Mesenchymal stem cell (in vitro differentiated cells and primary cell): ENCODE measurements around the gene DGKZ.
A peak's percentile ranks its signal among the peaks of the same experiment; 100 is the strongest.

Source experiments
- DNase-seq: peaks from one replicate; pipeline ENCODE4 v3.0.0-alpha.2; 2013
- H2AFZ ChIP-seq: one replicate; pipeline ENCODE4 v1.6.1; 2013; ENCODE audit warnings: low read depth, mild to moderate bottlenecking, control low read depth, inconsistent platforms, low read length, moderate library complexity
- H2AK5ac ChIP-seq: 2 replicates; pipeline ENCODE4 v1.6.1; 2013; ENCODE audit warnings: low read length, moderate library complexity, mild to moderate bottlenecking, inconsistent platforms; ENCODE audit not compliant: severe bottlenecking
- H2BK120ac ChIP-seq: one replicate; pipeline ENCODE4 v1.6.1; 2013; ENCODE audit warnings: low read depth, mild to moderate bottlenecking, inconsistent platforms, low read length, moderate library complexity
- H2BK12ac ChIP-seq, 2 experiments: one replicate each; pipeline ENCODE4 v1.6.1; 2013; ENCODE audit warnings: inconsistent platforms in 2 of 2, low read length in 2 of 2, mild to moderate bottlenecking in 2 of 2, moderate library complexity in 2 of 2, control low read depth in 1 of 2
- H2BK15ac ChIP-seq: one replicate; pipeline ENCODE4 v1.6.1; 2013; ENCODE audit warnings: mild to moderate bottlenecking, low read depth, inconsistent platforms; ENCODE audit not compliant: poor library complexity, severe bottlenecking
- H2BK5ac ChIP-seq: 2 replicates; pipeline ENCODE4 v1.6.1; 2013; ENCODE audit warnings: low read depth, mild to moderate bottlenecking, low read length, control low read depth, inconsistent platforms; ENCODE audit not compliant: poor library complexity, severe bottlenecking
- H3K14ac ChIP-seq, 2 experiments: one replicate each; pipeline ENCODE4 v1.6.1; 2013; ENCODE audit warnings: inconsistent platforms in 2 of 2, low read length in 2 of 2, control low read depth in 1 of 2, mild to moderate bottlenecking in 1 of 2, moderate library complexity in 1 of 2
- H3K18ac ChIP-seq, 2 experiments: one replicate each; pipeline ENCODE4 v1.6.1; 2013; ENCODE audit warnings: inconsistent platforms in 2 of 2, low read length in 2 of 2, control low read depth in 1 of 2, low read depth in 1 of 2, mild to moderate bottlenecking in 1 of 2
- H3K23ac ChIP-seq, 2 experiments: one replicate each; pipeline ENCODE4 v1.6.1; 2013; ENCODE audit warnings: inconsistent platforms in 2 of 2, low read length in 2 of 2, mild to moderate bottlenecking in 2 of 2, moderate library complexity in 2 of 2, control low read depth in 1 of 2
- H3K27ac ChIP-seq: 2 replicates; pipeline ENCODE4 v1.5.1; 2013; ENCODE audit warnings: mild to moderate bottlenecking, moderate library complexity, low read length, control low read depth, inconsistent platforms; ENCODE audit not compliant: poor library complexity, severe bottlenecking
- H3K27me3 ChIP-seq, 2 experiments: 2 replicates each; pipeline versions ENCODE4 v1.6.1 to v1.7.0; 2013; ENCODE audit warnings: low read length in 2 of 2, mild to moderate bottlenecking in 2 of 2, moderate library complexity in 2 of 2, control low read depth in 1 of 2, inconsistent platforms in 1 of 2; ENCODE audit not compliant: control insufficient read depth in 1 of 2, insufficient read depth in 1 of 2
- H3K36me3 ChIP-seq, 2 experiments: 2 replicates each; pipeline versions ENCODE4 v1.6.1 to v1.7.0; 2013; ENCODE audit warnings: low read length in 2 of 2, control low read depth in 1 of 2, inconsistent platforms in 1 of 2, low read depth in 1 of 2, mild to moderate bottlenecking in 1 of 2; ENCODE audit not compliant: insufficient read depth in 2 of 2, control insufficient read depth in 1 of 2
- H3K4ac ChIP-seq, 2 experiments: one replicate each; pipeline ENCODE4 v1.6.1; 2013; ENCODE audit warnings: inconsistent platforms in 2 of 2, low read length in 2 of 2, mild to moderate bottlenecking in 2 of 2, moderate library complexity in 2 of 2, control low read depth in 1 of 2, low read depth in 1 of 2
- H3K4me1 ChIP-seq: 2 replicates; pipeline ENCODE4 v1.6.1; 2013; ENCODE audit warnings: low read depth, low read length, control low read depth; ENCODE audit not compliant: control insufficient read depth, insufficient read depth
- H3K4me2 ChIP-seq: 2 replicates; pipeline ENCODE4 v1.6.1; 2013; ENCODE audit warnings: low read length, mild to moderate bottlenecking, inconsistent platforms; ENCODE audit not compliant: poor library complexity, severe bottlenecking
- H3K4me3 ChIP-seq, 2 experiments: 2 replicates each; pipeline versions ENCODE4 v1.5.1 to v1.7.0; 2013; ENCODE audit warnings: low read length in 2 of 2, mild to moderate bottlenecking in 2 of 2, control low read depth in 1 of 2, low read depth in 1 of 2; ENCODE audit not compliant: insufficient read depth in 1 of 2
- H3K79me1 ChIP-seq: replicated peaks from 2 replicates; pipeline ENCODE4 v1.6.1; 2013; ENCODE audit warnings: mild to moderate bottlenecking, control low read depth, low read length, inconsistent platforms; ENCODE audit not compliant: poor library complexity, severe bottlenecking
- H3K9ac ChIP-seq: 2 replicates; pipeline ENCODE4 v1.7.0; 2013; ENCODE audit warnings: mild to moderate bottlenecking, low read length, moderate library complexity
- H3K9me3 ChIP-seq: 2 replicates; pipeline ENCODE4 v1.7.0; 2013; ENCODE audit warnings: mild to moderate bottlenecking, low read length; ENCODE audit not compliant: control insufficient read depth
- H4K8ac ChIP-seq: one replicate; pipeline ENCODE4 v1.6.1; 2013; ENCODE audit warnings: inconsistent platforms, mild to moderate bottlenecking, low read length, moderate library complexity
- H4K91ac ChIP-seq: one replicate; pipeline ENCODE4 v1.6.1; 2013; ENCODE audit warnings: mild to moderate bottlenecking, low read length, inconsistent platforms
- WGBS: methylation state at CpG from one replicate; pipeline ENCODE4 v1.1.7; 2013; ENCODE audit warnings: mixed read lengths; 5-methylcytosine and 5-hydroxymethylcytosine counted together

Gene DGKZ

GRCh38 chr11:46338636-46338987, 8.7 kb upstream of the DGKZ start:
- H3K27me3 ChIP-seq: peaks cover 16 to 45% of the 10 kb centered on the region in 2 experiments
- peak overlapping the region; percentile 70 for H3K4me2 ChIP-seq
- 30% methylated on average over 9 of the region's 9 CpGs for WGBS
- H2BK5ac ChIP-seq: no peak overlapping the region
- H3K18ac ChIP-seq: peak overlapping the region; percentile 79 to 82
- peak overlapping the region; percentile 9 to 23 for H3K4me3 ChIP-seq
- peak; percentile 57 for DNase-seq
- H2BK12ac ChIP-seq: peak overlapping the region in 1 of 2 experiments; percentile 59
- H2AFZ ChIP-seq: peak overlapping the region; percentile 87
- peak overlapping the region; percentile 97 for H4K8ac ChIP-seq
- no peaks in the 10 kb centered on the region for H3K79me1 ChIP-seq
- H3K23ac ChIP-seq: no peak overlapping the region
- H2AK5ac ChIP-seq: no peak overlapping the region
- H3K4me1 ChIP-seq: peaks cover 27% of the 10 kb centered on the region
- no peak overlapping the region for H3K4ac ChIP-seq
- no peak overlapping the region for H3K14ac ChIP-seq
- peak overlapping the region; percentile 39 for H3K9ac ChIP-seq
- no peaks in the 10 kb centered on the region for H3K9me3 ChIP-seq
- peak overlapping the region; percentile 84 for H4K91ac ChIP-seq
- H2BK120ac ChIP-seq: no peak overlapping the region
- H3K27ac ChIP-seq: no peak overlapping the region
- H2BK15ac ChIP-seq: no peak overlapping the region
- H3K36me3 ChIP-seq: no peaks in the 10 kb centered on the region

GRCh38 chr11:46338988-46339666, 8.1 kb upstream of the DGKZ start:
- H3K4ac ChIP-seq: peak overlapping the region; percentile 54

GRCh38 chr11:46339816-46340215, 7.4 kb upstream of the DGKZ start:
- no peaks in the 10 kb centered on the region for H3K79me1 ChIP-seq
- no peak overlapping the region for H3K18ac ChIP-seq
- no peak overlapping the region for H2BK12ac ChIP-seq
- no peak overlapping the region for H3K9ac ChIP-seq
- H3K4me2 ChIP-seq: no peak overlapping the region
- H2AK5ac ChIP-seq: no peak overlapping the region
- H3K14ac ChIP-seq: no peak overlapping the region
- no peaks in the 10 kb centered on the region for H3K9me3 ChIP-seq
- H3K4ac ChIP-seq: peak overlapping the region in 1 of 2 experiments; percentile 54
- no peak overlapping the region for H4K8ac ChIP-seq
- no peak for DNase-seq
- H3K4me1 ChIP-seq: peaks cover 27% of the 10 kb centered on the region
- H2AFZ ChIP-seq: no peak overlapping the region
- no peaks in the 10 kb centered on the region for H3K36me3 ChIP-seq
- no peak overlapping the region for H3K4me3 ChIP-seq
- H3K23ac ChIP-seq: no peak overlapping the region
- H2BK120ac ChIP-seq: no peak overlapping the region
- 82% methylated on average over 2 of the region's 2 CpGs for WGBS
- no peak overlapping the region for H4K91ac ChIP-seq
- peaks cover 4 to 36% of the 10 kb centered on the region in 2 experiments for H3K27me3 ChIP-seq
- H2BK5ac ChIP-seq: no peak overlapping the region
- no peak overlapping the region for H3K27ac ChIP-seq
- peak overlapping the region; percentile 40 for H2BK15ac ChIP-seq

More at GRCh38 chr11:46338988-46339666, 8.1 kb upstream of the DGKZ start:
- Histone ChIP-seq H3K4me2 (peak overlapping the region; percentile 70), H3K9ac (peak overlapping the region; percentile 39), H2BK120ac (peak overlapping the region; percentile 51), H3K79me1 (no peaks in the 10 kb centered on the region), H3K23ac (no peak overlapping the region), H2BK5ac (no peak overlapping the region), H3K9me3 (no peaks in the 10 kb centered on the region), H3K4me1 (peaks cover 27% of the 10 kb centered on the region), H3K27me3 (peaks cover 11 to 42% of the 10 kb centered on the region in 2 experiments), H2AFZ (peak overlapping the region; percentile 87), H2BK15ac (peak overlapping the region; percentile 84), H3K4me3 (peak overlapping the region; percentile 9 to 23), H2BK12ac (peak overlapping the region; percentile 42 to 59), H3K14ac (no peak overlapping the region), H3K36me3 (no peaks in the 10 kb centered on the region), H2AK5ac (no peak overlapping the region), H4K8ac (peak overlapping the region; percentile 97), H4K91ac (peak overlapping the region; percentile 84), H3K27ac (no peak overlapping the region), H3K18ac (peak overlapping the region; percentile 79 to 82)
- 16% methylated on average over 13 of the region's 16 CpGs for WGBS
- DNase-seq: peak; percentile 53

- H3K14ac ChIP-seq: no peak overlapping the region
- WGBS: 94% methylated on average over 3 of the region's 3 CpGs
Measured at GRCh38 chr11:46341454-46341853, 5.8 kb upstream of the DGKZ start.

More at GRCh38 chr11:46341454-46341853, 5.8 kb upstream of the DGKZ start:
- peaks cover 22% of the 10 kb centered on the region for H3K4me1 ChIP-seq
- no peak overlapping the region for H2BK15ac ChIP-seq
- no peaks in the 10 kb centered on the region for H3K79me1 ChIP-seq
- peak overlapping the region; percentile 76 for H4K8ac ChIP-seq
- no peak for DNase-seq
- H2BK5ac ChIP-seq: no peak overlapping the region
- H2BK12ac ChIP-seq: peak overlapping the region; percentile 12 to 92
- no peaks in the 10 kb centered on the region for H3K36me3 ChIP-seq
- no peak overlapping the region for H2AFZ ChIP-seq
- no peak overlapping the region for H3K4me3 ChIP-seq
- no peaks in the 10 kb centered on the region for H3K9me3 ChIP-seq
- no peak overlapping the region for H2BK120ac ChIP-seq
- H3K18ac ChIP-seq: peak overlapping the region; percentile 11 to 37
- no peak overlapping the region for H2AK5ac ChIP-seq
- peak overlapping the region; percentile 91 for H4K91ac ChIP-seq
- H3K9ac ChIP-seq: no peak overlapping the region
- no peak overlapping the region for H3K27ac ChIP-seq
- peaks cover 0 to 42% of the 10 kb centered on the region in 2 experiments for H3K27me3 ChIP-seq
- peak overlapping the region in 1 of 2 experiments; percentile 9 for H3K4ac ChIP-seq
- no peak overlapping the region for H3K23ac ChIP-seq
- no peak overlapping the region for H3K4me2 ChIP-seq
